Measurements from ENCODE around the gene SMAD3. TPM values are rescaled to one million over a fixed set of nuclear protein-coding genes. Genes with fewer than 3 reads are reported as not detected.

The SMAD3 gene
- total RNA-seq, 3 donors from 2014 or later = 22.5 to 44.6 (median 33.4) TPM

DNA sequence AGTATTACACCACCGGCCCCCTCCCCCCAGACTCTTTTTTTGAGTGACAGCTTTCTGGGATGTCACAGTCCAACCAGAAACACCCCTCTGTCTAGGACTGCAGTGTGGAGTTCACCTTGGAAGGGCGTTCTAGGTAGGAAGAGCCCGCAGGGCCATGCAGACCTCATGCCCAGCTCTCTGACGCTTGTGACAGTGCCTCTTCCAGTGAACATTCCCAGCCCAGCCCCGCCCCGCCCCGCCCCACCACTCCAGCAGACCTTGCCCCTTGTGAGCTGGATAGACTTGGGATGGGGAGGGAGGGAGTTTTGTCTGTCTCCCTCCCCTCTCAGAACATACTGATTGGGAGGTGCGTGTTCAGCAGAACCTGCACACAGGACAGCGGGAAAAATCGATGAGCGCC lies 125.4 kb downstream of the SMAD3 start:
- H3K4me1 ChIP-seq = peaks cover 4 to 9% of the 10 kb centered on the region in 2 donors

DNA sequence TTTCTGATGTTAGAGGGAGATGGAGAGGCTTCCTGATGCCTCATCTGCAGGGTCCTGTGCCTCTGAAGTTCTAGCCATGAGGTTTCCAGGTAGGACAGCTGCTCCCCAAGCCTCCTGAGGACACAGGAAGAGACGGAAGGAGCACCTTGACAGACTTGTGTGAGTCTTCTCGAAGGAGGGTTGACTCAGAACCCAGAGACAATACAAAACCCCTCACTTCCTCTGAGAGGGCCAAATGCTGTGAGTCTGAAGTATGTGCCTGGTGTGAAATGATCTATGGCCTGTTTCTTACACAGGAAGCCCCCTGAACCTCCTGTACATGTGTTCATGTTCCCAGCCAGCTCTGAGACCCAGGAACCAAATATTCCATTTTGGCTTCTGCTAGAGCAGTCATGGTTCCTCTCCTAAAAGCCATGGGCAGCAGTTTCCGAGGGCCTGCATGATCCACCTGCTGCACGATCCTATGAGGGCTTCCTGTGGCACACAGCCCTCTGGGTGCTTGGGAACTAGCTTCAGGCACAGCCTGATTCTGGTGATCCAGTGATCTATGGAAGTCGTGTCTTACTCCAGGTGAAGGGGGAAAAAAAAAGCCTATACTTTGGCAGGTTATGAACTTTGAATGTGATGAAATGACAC lies 126.9 kb downstream of the SMAD3 start:
- TF ChIP-seq POLR2A (IDR thresholded peaks at IDR 0.05) (no peak), POLR2AphosphoS5 (IDR thresholded peaks at IDR 0.05) (peak in 1 of 3 donors; percentile 22)
- intact Hi-C loops (cut with DNase I; ENCODE audit: low total_unique reads) = no loop called here
- Histone ChIP-seq H3K36me3 (no peaks in the 10 kb centered on the region), H3K4me3 (no peak overlapping the region), H3K9me3 (no peaks in the 10 kb centered on the region), H3K27me3 (no peaks in the 10 kb centered on the region), H3K27ac (peak overlapping the region in 1 of 2 donors; percentile 70), H3K4me1 (no peaks in the 10 kb centered on the region)
- no peak for DNase-seq (ENCODE audit: low spot score in 2 of 2)

More for the DNA sequence above, 125.4 kb downstream of the SMAD3 start:
- Histone ChIP-seq H3K4me3 (no peak overlapping the region), H3K27ac (peak overlapping the region in 1 of 2 donors; percentile 95), H3K36me3 (no peaks in the 10 kb centered on the region), H3K27me3 (no peaks in the 10 kb centered on the region), H3K9me3 (no peaks in the 10 kb centered on the region)
- TF ChIP-seq POLR2A (IDR thresholded peaks at IDR 0.05) (no peak), POLR2AphosphoS5 (IDR thresholded peaks at IDR 0.05) (no peak)
- TF ChIP-seq, protein P1, sequence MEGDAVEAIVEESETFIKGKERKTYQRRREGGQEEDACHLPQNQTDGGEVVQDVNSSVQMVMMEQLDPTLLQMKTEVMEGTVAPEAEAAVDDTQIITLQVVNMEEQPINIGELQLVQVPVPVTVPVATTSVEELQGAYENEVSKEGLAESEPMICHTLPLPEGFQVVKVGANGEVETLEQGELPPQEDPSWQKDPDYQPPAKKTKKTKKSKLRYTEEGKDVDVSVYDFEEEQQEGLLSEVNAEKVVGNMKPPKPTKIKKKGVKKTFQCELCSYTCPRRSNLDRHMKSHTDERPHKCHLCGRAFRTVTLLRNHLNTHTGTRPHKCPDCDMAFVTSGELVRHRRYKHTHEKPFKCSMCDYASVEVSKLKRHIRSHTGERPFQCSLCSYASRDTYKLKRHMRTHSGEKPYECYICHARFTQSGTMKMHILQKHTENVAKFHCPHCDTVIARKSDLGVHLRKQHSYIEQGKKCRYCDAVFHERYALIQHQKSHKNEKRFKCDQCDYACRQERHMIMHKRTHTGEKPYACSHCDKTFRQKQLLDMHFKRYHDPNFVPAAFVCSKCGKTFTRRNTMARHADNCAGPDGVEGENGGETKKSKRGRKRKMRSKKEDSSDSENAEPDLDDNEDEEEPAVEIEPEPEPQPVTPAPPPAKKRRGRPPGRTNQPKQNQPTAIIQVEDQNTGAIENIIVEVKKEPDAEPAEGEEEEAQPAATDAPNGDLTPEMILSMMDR (IDR thresholded peaks at IDR 0.05) = no peak
- intact Hi-C loops (cut with DNase I; ENCODE audit: low total_unique reads) = no loop called here
- no peak for DNase-seq (ENCODE audit: low spot score in 2 of 2)

DNA sequence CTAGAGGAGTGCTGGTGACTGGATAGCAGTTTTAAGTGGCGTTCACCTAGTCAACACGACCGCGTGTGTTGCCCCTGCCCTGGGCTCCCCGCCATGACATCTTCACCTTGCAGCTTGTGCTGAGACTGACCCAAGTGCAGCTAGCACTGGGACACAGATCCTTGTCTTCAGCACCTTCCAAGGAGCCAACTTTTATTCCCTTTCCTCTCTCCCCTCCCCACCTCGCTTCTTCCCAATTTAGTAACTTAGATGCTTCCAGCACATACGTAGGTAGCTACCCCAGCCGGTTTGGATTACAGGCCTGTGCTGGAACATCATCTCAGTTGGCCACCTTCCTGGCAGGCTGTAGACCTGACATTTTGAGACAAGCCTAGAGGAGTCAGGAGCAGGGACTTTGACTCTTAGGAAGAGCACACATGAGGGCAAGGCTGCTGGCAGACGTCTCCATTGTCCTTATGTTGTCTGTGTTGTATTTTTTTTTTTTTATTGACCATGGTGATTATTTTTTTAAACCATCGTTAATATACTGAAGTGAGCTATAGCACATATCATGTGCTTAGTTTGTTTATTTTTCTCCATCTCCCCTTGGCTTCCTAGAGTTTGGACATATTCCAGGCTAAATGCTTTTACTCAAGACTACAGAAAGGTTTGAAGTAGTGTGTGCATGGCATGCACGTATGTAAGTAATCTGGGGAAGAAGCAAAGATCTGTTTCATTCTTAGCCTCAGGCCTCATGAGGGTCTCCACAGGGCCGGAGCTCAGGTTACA lies 128.0 kb downstream of the SMAD3 start:
- DNase-seq (ENCODE audit: low spot score in 2 of 2) = no peak
- H3K27ac ChIP-seq = peak overlapping the region; percentile 40 to 70
- intact Hi-C loops (cut with DNase I; ENCODE audit: low total_unique reads) = no loop called here
- H3K4me1 ChIP-seq = no peaks in the 10 kb centered on the region
- no peaks in the 10 kb centered on the region for H3K27me3 ChIP-seq
- H3K4me3 ChIP-seq = no peak overlapping the region
- H3K36me3 ChIP-seq = no peaks in the 10 kb centered on the region
- H3K9me3 ChIP-seq = no peaks in the 10 kb centered on the region
- TF ChIP-seq, protein P1 (IDR thresholded peaks at IDR 0.05) = no peak
- TF ChIP-seq POLR2A (IDR thresholded peaks at IDR 0.05) (no peak), POLR2AphosphoS5 (IDR thresholded peaks at IDR 0.05) (peak in 1 of 3 donors; percentile 12)

DNA sequence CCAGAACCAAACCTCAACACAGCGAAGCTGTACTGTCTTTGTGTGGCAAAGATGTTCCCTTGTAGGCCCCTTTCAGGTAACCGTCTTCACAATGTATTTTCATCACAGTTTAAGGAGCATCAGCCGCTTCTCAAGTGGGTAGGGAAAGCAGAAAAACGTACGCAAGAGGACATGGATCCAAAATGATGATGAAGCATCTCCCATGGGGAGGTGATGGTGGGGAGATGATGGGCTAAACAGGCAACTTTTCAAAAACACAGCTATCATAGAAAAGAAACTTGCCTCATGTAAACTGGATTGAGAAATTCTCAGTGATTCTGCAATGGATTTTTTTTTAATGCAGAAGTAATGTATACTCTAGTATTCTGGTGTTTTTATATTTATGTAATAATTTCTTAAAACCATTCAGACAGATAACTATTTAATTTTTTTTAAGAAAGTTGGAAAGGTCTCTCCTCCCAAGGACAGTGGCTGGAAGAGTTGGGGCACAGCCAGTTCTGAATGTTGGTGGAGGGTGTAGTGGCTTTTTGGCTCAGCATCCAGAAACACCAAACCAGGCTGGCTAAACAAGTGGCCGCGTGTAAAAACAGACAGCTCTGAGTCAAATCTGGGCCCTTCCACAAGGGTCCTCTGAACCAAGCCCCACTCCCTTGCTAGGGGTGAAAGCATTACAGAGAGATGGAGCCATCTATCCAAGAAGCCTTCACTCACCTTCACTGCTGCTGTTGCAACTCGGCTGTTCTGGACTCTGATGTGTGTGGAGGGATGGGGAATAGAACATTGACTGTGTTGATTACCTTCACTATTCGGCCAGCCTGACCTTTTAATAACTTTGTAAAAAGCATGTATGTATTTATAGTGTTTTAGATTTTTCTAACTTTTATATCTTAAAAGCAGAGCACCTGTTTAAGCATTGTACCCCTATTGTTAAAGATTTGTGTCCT lies 129.0 kb downstream of the SMAD3 start:
- TF ChIP-seq POLR2A (IDR thresholded peaks at IDR 0.05) (no peak), POLR2AphosphoS5 (IDR thresholded peaks at IDR 0.05) (no peak)
- TF ChIP-seq, protein P1 (IDR thresholded peaks at IDR 0.05) = no peak
- Histone ChIP-seq H3K4me3 (no peak overlapping the region), H3K9me3 (no peaks in the 10 kb centered on the region), H3K27me3 (no peaks in the 10 kb centered on the region), H3K27ac (peak overlapping the region; percentile 40 to 70), H3K36me3 (no peaks in the 10 kb centered on the region), H3K4me1 (no peaks in the 10 kb centered on the region)
- no peak for DNase-seq (ENCODE audit: low spot score in 2 of 2)
- intact Hi-C loops (cut with DNase I; ENCODE audit: low total_unique reads) = no loop called here

DNA sequence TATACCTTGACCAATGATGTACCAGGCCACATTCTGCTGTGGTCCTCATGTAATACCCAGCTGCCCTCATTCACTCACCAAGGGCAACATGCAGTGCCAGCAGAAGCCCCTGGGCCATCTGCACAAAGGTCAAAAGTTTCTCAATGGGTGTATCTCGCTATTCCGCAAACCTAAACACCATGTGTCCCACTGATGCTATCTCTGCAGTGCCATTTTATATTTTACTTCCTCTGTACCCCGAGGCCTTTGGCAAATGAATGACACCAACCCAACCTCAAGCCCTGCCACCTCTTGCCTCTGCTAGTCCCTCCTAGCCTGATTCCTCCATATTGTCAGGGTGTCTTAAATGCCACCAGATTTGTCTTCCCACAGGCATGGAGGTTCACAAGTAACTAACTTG lies 129.9 kb downstream of the SMAD3 start:
- no peaks in the 10 kb centered on the region for H3K4me1 ChIP-seq
- no peaks in the 10 kb centered on the region for H3K36me3 ChIP-seq
- H3K27ac ChIP-seq = peak overlapping the region; percentile 3 to 39
- H3K27me3 ChIP-seq = no peaks in the 10 kb centered on the region
- H3K4me3 ChIP-seq = no peak overlapping the region
- H3K9me3 ChIP-seq = no peaks in the 10 kb centered on the region
- DNase-seq (ENCODE audit: low spot score in 2 of 2) = no peak
- intact Hi-C loops (cut with DNase I; ENCODE audit: low total_unique reads) = no loop called here
- TF ChIP-seq POLR2AphosphoS5 (IDR thresholded peaks at IDR 0.05) (no peak), POLR2A (IDR thresholded peaks at IDR 0.05) (no peak)
- TF ChIP-seq, protein P1 (IDR thresholded peaks at IDR 0.05) = no peak
